ENCODE data around the gene B4GALT6. TPM values are rescaled to one million over a fixed set of nuclear protein-coding genes. Genes with fewer than 3 reads are reported as not detected.

B4GALT6 gene
- total RNA-seq, 2 donors from 2014 or later = 2.8 to 5.0 TPM

DNA sequence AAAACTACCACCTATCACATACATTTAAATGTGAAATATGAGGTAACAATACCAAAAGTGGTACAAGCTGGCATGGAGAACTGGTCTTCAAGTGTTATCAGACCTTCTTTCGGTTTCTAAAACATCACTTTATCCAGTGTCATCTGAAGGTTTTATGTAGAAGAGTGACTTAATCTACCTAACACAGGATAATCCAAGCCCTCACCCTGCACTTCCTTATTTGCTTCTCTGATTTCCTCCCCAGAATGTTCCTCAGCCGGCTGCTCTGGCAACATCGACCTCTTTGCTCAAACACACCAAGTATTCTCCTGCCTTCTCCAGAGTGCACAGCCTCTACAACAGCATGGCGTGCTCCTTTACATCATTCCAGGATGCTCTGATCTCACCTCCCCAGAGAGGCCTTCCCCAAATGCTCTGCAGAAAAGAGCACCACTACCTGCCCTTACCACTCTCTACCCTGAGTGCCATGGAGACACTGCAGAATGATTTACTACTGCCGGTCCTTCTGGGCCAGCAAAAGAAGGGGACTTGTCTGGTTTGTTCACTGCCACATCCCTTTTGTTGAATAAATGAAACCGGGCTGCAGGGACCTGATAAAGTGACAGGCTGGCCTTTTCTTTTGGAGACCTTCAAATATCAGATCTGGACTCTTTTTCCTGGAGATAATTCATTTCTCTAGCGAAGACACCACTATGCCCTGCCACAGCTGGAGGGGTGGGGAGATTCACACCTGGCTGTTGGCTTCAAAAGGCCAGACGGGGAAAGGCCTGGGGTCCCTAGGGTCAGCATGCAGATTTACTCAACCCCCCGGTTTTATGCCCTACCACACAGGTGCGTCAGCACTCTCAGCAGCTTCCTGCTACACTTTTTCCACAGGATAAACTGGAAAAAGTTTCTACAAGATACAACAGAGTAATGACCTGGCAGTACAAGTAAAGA is 50.7 kb downstream of the B4GALT6 start:
- ATAC-seq (replicated peaks in 1 of 2) (no peak), DNase-seq (no peak)
- Mint-ChIP-seq H3K9me3 (no peaks in the 10 kb centered on the region), H3K36me3 (ENCODE audit: insufficient read depth in 2 of 2) (no peaks in the 10 kb centered on the region), H3K27me3 (ENCODE audit: low read depth) (peaks cover 16% of the 10 kb centered on the region), H3K4me1 (ENCODE audit: low read depth) (peaks cover 16% of the 10 kb centered on the region), H3K27ac (no peak overlapping the region), H3K4me3 (no peak overlapping the region)

DNA sequence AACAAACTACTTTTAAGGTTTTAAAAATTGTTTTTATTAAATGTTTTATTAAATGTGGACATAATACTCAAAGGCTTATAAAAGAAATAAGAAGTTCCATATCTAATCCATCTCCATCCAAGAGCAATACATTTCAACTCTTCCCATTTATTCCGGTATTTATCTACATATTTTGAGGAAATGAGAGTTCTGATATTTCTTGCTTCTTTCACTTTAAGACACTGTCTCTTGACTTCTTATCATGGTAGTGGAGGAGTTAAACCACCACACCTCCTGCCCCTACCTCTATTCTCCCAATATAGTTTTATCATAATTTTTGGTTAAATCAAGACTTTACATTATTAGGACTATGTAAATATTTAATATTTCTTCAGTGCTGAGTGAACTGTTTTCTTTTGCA is 52.0 kb downstream of the B4GALT6 start:
- peaks cover 15% of the 10 kb centered on the region for H3K27me3 Mint-ChIP-seq (ENCODE audit: low read depth)
- no peak overlapping the region for H3K4me3 Mint-ChIP-seq
- no peak for DNase-seq
- H3K9me3 Mint-ChIP-seq = no peaks in the 10 kb centered on the region
- peaks cover 16% of the 10 kb centered on the region for H3K4me1 Mint-ChIP-seq (ENCODE audit: low read depth)
- peak overlapping the region; percentile 34 for H3K27ac Mint-ChIP-seq
- ATAC-seq (replicated peaks in 1 of 2) = no peak
- H3K36me3 Mint-ChIP-seq (ENCODE audit: insufficient read depth in 2 of 2) = no peaks in the 10 kb centered on the region

- DNase-seq (no peak), ATAC-seq (replicated peaks in 1 of 2) (no peak)
- peaks cover 16% of the 10 kb centered on the region for H3K4me1 Mint-ChIP-seq (ENCODE audit: low read depth)
Measured at GRCh38 chr18:31631526-31631925, 52.9 kb downstream of the B4GALT6 start.

DNA sequence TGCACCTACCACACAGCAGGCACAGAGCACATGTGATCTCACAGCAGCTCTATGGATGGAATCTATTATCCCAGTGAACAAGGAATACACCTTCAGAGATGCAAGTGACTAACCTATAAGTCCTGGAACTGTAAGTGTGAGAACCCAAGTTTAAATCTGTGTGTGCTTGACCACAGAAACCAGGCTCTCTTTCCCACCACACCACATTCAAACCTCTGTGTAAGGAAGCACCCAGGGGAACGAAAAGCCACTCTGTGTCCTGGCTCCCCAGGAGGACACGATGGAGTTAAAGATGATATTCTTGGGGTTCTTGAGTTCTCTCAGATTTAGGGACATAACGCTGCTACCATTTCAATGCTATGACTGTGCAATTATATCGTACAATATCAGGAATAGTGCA is 53.8 kb downstream of the B4GALT6 start:
- no peak for DNase-seq
- peaks cover 11% of the 10 kb centered on the region for H3K27me3 Mint-ChIP-seq (ENCODE audit: low read depth)
- ATAC-seq (replicated peaks in 1 of 2) = no peak
- H3K4me1 Mint-ChIP-seq (ENCODE audit: low read depth) = peaks cover 16% of the 10 kb centered on the region
- no peaks in the 10 kb centered on the region for H3K9me3 Mint-ChIP-seq
- no peaks in the 10 kb centered on the region for H3K36me3 Mint-ChIP-seq (ENCODE audit: insufficient read depth in 2 of 2)
- H3K27ac Mint-ChIP-seq = no peak overlapping the region
- H3K4me3 Mint-ChIP-seq = no peak overlapping the region

More at GRCh38 chr18:31631526-31631925, 52.9 kb downstream of the B4GALT6 start:
- Mint-ChIP-seq H3K27ac (no peak overlapping the region), H3K27me3 (ENCODE audit: low read depth) (peaks cover 11% of the 10 kb centered on the region), H3K9me3 (no peaks in the 10 kb centered on the region), H3K4me3 (no peak overlapping the region), H3K36me3 (ENCODE audit: insufficient read depth in 2 of 2) (no peaks in the 10 kb centered on the region)

- Mint-ChIP-seq H3K36me3 (ENCODE audit: insufficient read depth in 2 of 2) (no peaks in the 10 kb centered on the region), H3K9me3 (no peaks in the 10 kb centered on the region)
Measured at GRCh38 chr18:31626409-31626808, 58.0 kb downstream of the B4GALT6 start.

GRCh38 chr18:31624892-31625640 is 59.3 kb downstream of the B4GALT6 start:
- Mint-ChIP-seq H3K36me3 (ENCODE audit: insufficient read depth in 2 of 2) (no peaks in the 10 kb centered on the region), H3K4me3 (no peak overlapping the region), H3K9me3 (no peaks in the 10 kb centered on the region), H3K4me1 (ENCODE audit: low read depth) (no peaks in the 10 kb centered on the region), H3K27me3 (ENCODE audit: low read depth) (no peaks in the 10 kb centered on the region), H3K27ac (no peak overlapping the region)
- ATAC-seq (replicated peaks in 1 of 2) (no peak), DNase-seq (no peak)

More at GRCh38 chr18:31626409-31626808, 58.0 kb downstream of the B4GALT6 start:
- Mint-ChIP-seq H3K27me3 (ENCODE audit: low read depth) (no peaks in the 10 kb centered on the region), H3K27ac (no peak overlapping the region), H3K4me1 (ENCODE audit: low read depth) (no peaks in the 10 kb centered on the region), H3K4me3 (no peak overlapping the region)
- DNase-seq = no peak
- no peak for ATAC-seq (replicated peaks in 1 of 2)

- Mint-ChIP-seq H3K27ac (no peak overlapping the region), H3K9me3 (no peaks in the 10 kb centered on the region), H3K27me3 (ENCODE audit: low read depth) (peaks cover 10% of the 10 kb centered on the region), H3K36me3 (ENCODE audit: insufficient read depth in 2 of 2) (no peaks in the 10 kb centered on the region), H3K4me1 (ENCODE audit: low read depth) (no peaks in the 10 kb centered on the region), H3K4me3 (no peak overlapping the region)
- DNase-seq (no peak), ATAC-seq (replicated peaks in 1 of 2) (no peak)
Measured at GRCh38 chr18:31619291-31619690, 65.1 kb downstream of the B4GALT6 start.

DNA sequence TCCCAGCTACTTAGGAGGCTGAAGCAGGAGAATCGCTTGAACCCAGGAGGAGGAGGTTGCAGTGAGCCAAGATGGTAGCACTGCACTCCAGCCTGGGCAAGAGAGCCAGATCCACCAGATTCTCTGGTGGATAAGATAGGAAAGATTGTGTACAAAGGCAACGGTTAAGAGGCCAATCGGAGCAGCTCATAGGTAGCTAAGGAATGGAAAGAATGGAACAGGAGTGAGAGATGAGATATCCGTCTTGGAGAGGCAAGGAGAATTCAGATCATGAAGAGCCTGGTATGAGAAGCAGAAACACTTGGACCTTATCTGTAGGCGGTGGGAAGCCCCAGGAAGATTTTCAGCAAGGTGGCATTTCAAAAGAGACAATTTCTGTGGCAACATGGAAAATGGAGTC is 65.6 kb downstream of the B4GALT6 start:
- H3K4me3 Mint-ChIP-seq = no peak overlapping the region
- ATAC-seq (replicated peaks in 1 of 2) (no peak), DNase-seq (no peak)
- H3K9me3 Mint-ChIP-seq = no peaks in the 10 kb centered on the region
- no peak overlapping the region for H3K27ac Mint-ChIP-seq
- peaks cover 13% of the 10 kb centered on the region for H3K27me3 Mint-ChIP-seq (ENCODE audit: low read depth)
- no peaks in the 10 kb centered on the region for H3K4me1 Mint-ChIP-seq (ENCODE audit: low read depth)
- no peaks in the 10 kb centered on the region for H3K36me3 Mint-ChIP-seq (ENCODE audit: insufficient read depth in 2 of 2)

DNA sequence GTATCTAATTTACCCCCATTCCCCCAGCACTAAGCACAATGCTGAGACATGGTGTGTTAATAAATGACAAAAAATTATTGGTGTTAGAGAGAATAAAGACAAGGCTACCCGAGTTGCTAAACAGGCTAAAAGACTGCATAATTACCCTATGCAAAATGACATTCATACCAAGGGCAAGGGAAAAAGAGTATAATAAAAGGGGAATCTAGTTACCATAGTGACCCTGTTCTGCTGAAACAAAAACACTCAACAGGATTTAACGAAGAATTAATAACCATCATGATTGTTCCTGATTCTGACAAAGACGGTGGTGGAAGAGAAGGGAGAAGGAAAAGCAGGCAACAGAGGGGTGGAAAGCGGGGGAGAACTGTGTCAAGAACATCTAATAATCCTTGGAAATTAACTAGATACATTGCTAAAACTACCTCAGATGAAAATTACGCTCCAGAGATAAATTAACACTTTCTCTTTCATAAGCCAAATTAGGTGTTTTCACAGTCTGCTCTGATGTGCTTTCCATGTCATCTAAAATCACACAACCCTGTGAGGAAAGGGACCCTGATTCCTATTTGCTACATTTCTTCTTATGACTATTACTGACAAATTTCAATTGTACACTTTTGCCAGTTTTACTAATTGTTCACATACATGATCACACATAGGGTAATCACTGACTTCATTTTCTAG is 67.2 kb downstream of the B4GALT6 start:
- Mint-ChIP-seq H3K36me3 (ENCODE audit: insufficient read depth in 2 of 2) (no peaks in the 10 kb centered on the region), H3K4me3 (no peak overlapping the region), H3K27ac (no peak overlapping the region), H3K4me1 (ENCODE audit: low read depth) (no peaks in the 10 kb centered on the region), H3K9me3 (no peaks in the 10 kb centered on the region), H3K27me3 (ENCODE audit: low read depth) (peaks cover 16% of the 10 kb centered on the region)
- ATAC-seq (replicated peaks in 1 of 2) (no peak), DNase-seq (no peak)

DNA sequence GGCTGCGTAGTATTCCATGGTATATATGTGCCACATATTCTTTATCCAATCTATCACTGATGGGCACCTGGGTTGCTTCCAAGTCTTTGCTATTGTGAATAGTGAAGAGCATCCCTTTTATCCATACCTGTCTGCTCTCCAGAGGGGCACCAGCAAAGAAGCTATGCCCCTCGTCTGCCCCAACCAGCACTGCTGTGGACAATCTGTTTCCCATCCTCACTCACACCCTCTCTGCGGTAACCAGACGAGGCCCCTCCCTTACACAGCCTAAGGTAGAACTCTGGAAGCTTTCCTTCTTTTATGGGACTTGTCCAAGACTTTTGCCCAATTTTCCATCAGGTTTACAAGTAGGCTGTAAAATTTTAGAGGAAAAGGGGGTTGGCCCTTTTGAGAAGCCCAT is 67.8 kb downstream of the B4GALT6 start:
- Mint-ChIP-seq H3K27ac (no peak overlapping the region), H3K27me3 (ENCODE audit: low read depth) (peaks cover 16% of the 10 kb centered on the region), H3K36me3 (ENCODE audit: insufficient read depth in 2 of 2) (no peaks in the 10 kb centered on the region), H3K4me1 (ENCODE audit: low read depth) (no peaks in the 10 kb centered on the region), H3K4me3 (no peak overlapping the region), H3K9me3 (no peaks in the 10 kb centered on the region)
- ATAC-seq (replicated peaks in 1 of 2) (no peak), DNase-seq (no peak)

DNA sequence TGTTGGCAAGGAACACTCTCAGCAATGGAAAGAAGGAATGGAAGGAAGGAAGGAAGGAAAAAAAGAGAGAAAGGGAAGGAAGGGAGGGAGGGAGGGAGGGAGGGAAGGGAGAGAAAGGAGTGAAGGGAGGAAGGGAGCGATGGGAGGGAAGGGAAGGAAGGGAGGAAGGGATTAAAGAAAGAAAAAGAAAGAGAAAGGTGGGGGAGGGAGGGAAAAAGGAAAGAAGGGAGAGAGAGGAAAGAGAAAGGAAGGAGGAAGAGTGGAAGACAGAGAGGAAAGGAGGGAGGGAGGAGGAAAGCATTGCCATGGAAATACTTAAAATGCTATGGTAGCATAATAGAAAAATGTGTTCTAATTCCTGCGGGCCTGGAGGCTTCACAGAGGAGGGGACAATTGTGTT is 70.3 kb downstream of the B4GALT6 start:
- H3K4me1 Mint-ChIP-seq (ENCODE audit: low read depth) = no peaks in the 10 kb centered on the region

GRCh38 chr18:31612124-31612523 is 72.3 kb downstream of the B4GALT6 start:
- no peaks in the 10 kb centered on the region for H3K4me1 Mint-ChIP-seq (ENCODE audit: low read depth)
- H3K36me3 Mint-ChIP-seq (ENCODE audit: insufficient read depth in 2 of 2) = no peaks in the 10 kb centered on the region
- no peak for DNase-seq
- no peak overlapping the region for H3K4me3 Mint-ChIP-seq
- peaks cover 11% of the 10 kb centered on the region for H3K27me3 Mint-ChIP-seq (ENCODE audit: low read depth)
- H3K9me3 Mint-ChIP-seq = no peaks in the 10 kb centered on the region
- ATAC-seq (replicated peaks in 1 of 2) = no peak
- H3K27ac Mint-ChIP-seq = no peak overlapping the region

More for the DNA sequence above, 70.3 kb downstream of the B4GALT6 start:
- Mint-ChIP-seq H3K9me3 (no peaks in the 10 kb centered on the region), H3K36me3 (ENCODE audit: insufficient read depth in 2 of 2) (no peaks in the 10 kb centered on the region), H3K4me3 (no peak overlapping the region), H3K27me3 (ENCODE audit: low read depth) (peaks cover 9% of the 10 kb centered on the region), H3K27ac (no peak overlapping the region)
- ATAC-seq (replicated peaks in 1 of 2) (no peak), DNase-seq (no peak)

GRCh38 chr18:31611511-31611910 is 72.9 kb downstream of the B4GALT6 start:
- peaks cover 12% of the 10 kb centered on the region for H3K27me3 Mint-ChIP-seq (ENCODE audit: low read depth)
- H3K9me3 Mint-ChIP-seq = no peaks in the 10 kb centered on the region
- no peaks in the 10 kb centered on the region for H3K4me1 Mint-ChIP-seq (ENCODE audit: low read depth)
- no peak overlapping the region for H3K27ac Mint-ChIP-seq
- ATAC-seq (replicated peaks in 1 of 2) = no peak
- no peak for DNase-seq
- H3K4me3 Mint-ChIP-seq = no peak overlapping the region
- no peaks in the 10 kb centered on the region for H3K36me3 Mint-ChIP-seq (ENCODE audit: insufficient read depth in 2 of 2)
